Keratinocyte (primary cell): ENCODE measurements around the gene ATXN7. TPM values are rescaled to one million over a fixed set of nuclear protein-coding genes. Genes with fewer than 3 reads are reported as not detected.

ENCODE experiments used
- DNase-seq: peaks from one replicate; pipeline ENCODE4 v3.0.0-alpha.2; 2011; ENCODE audit warnings: low read depth, missing footprints, low spot score
- FAIRE-seq: peaks from 2 replicates; lab custom pipeline; 2011; peaks lifted over from hg19 to GRCh38; lab: Jason Lieb, UNC
- H2AFZ ChIP-seq: 2 replicates; pipeline ENCODE4 v1.6.0; 2012; ENCODE audit warnings: low read length, control low read depth, inconsistent platforms; ENCODE audit not compliant: control insufficient read depth
- H3K27ac ChIP-seq: 2 replicates; pipeline ENCODE4 v1.5.1; 2011; ENCODE audit warnings: low read length; ENCODE audit not compliant: control insufficient read depth, insufficient read depth
- H3K27me3 ChIP-seq: 3 replicates; pipeline ENCODE4 v1.6.0; 2011; ENCODE audit warnings: low read length; ENCODE audit not compliant: control insufficient read depth, insufficient read depth; ENCODE audit errors: extremely low read depth
- H3K36me3 ChIP-seq, 2 experiments: 2 replicates in 1 of 2; 3 replicates in 1 of 2; pipeline ENCODE4 v1.5.1; 2011; ENCODE audit warnings: low read length in 2 of 2, mild to moderate bottlenecking in 1 of 2; ENCODE audit not compliant: control insufficient read depth in 2 of 2, insufficient read depth in 2 of 2; ENCODE audit errors: extremely low read depth in 1 of 2
- H3K4me1 ChIP-seq: 3 replicates; pipeline ENCODE4 v1.5.1; 2011; ENCODE audit warnings: low read length; ENCODE audit not compliant: control insufficient read depth, insufficient read depth; ENCODE audit errors: extremely low read depth
- H3K4me2 ChIP-seq: 3 replicates; pipeline ENCODE4 v1.6.0; 2011; ENCODE audit warnings: low read depth, low read length; ENCODE audit not compliant: control insufficient read depth, insufficient read depth; ENCODE audit errors: extremely low read depth
- H3K4me3 ChIP-seq, 3 experiments: fragments of 200-600 bp in 1 of 3; sonication (generic) in 1 of 3; 2 replicates in 2 of 3; 3 replicates in 1 of 3; pipeline ENCODE4 v1.5.1; 2011 to 2016; ENCODE audit warnings: low read length in 3 of 3, mild to moderate bottlenecking in 3 of 3, control low read depth in 2 of 3, inconsistent platforms in 1 of 3, low read depth in 1 of 3, mixed read lengths in 1 of 3, mixed run types in 1 of 3, moderate library complexity in 1 of 3; ENCODE audit not compliant: control insufficient read depth in 2 of 3, insufficient read depth in 2 of 3; ENCODE audit errors: extremely low read depth in 1 of 3
- H3K79me2 ChIP-seq: 2 replicates; pipeline ENCODE4 v1.6.0; 2012; ENCODE audit warnings: low read length; ENCODE audit not compliant: control insufficient read depth, insufficient read depth
- H3K9ac ChIP-seq: 3 replicates; pipeline ENCODE4 v1.6.0; 2011; ENCODE audit warnings: low read length; ENCODE audit not compliant: control insufficient read depth, insufficient read depth; ENCODE audit errors: extremely low read depth
- H3K9me1 ChIP-seq: 3 replicates; pipeline ENCODE4 v1.6.0; 2011; ENCODE audit warnings: low read length; ENCODE audit not compliant: control insufficient read depth, insufficient read depth; ENCODE audit errors: extremely low read depth
- H3K9me3 ChIP-seq: 2 replicates; pipeline ENCODE4 v1.5.1; 2012; ENCODE audit warnings: low read depth, low read length; ENCODE audit not compliant: control insufficient read depth
- H4K20me1 ChIP-seq: 3 replicates; pipeline ENCODE4 v1.6.0; 2011; ENCODE audit warnings: low read length; ENCODE audit not compliant: control insufficient read depth, insufficient read depth; ENCODE audit errors: extremely low read depth
- EZH2 ChIP-seq: IDR thresholded peaks from one replicate; pipeline ENCODE4 v1.6.1; 2012; ENCODE audit warnings: inconsistent platforms, mild to moderate bottlenecking, low read length, moderate library complexity
- dilution Hi-C: fragments of 300-500 bp; cut with MboI; formaldehyde crosslinking; loops from one replicate; pipeline ENCODE4 v1.7.0; 2020; ENCODE audit warnings: low sequenced_read_pairs; ENCODE audit not compliant: extremely low pct_ligation_motif_present
- polyA plus RNA-seq, 5 experiments: library from polyadenylated mRNA; depleted of rRNA in 3 of 5; stranded (reverse) in 3 of 5; stranded (forward) in 1 of 5; unstranded in 1 of 5; fragments of >200 nt; gene quantifications; 1 replicate in 1 of 5; 2 replicates in 3 of 5; 3 replicates in 1 of 5; pipeline versions ENCODE4 v1.2.1 to v1.2.3, GENCODE V29; 2011 to 2012; ENCODE audit warnings: missing spikeins in 2 of 5, low read depth in 1 of 5, low replicate concordance in 1 of 5
- TF ChIP-seq, protein P1 (sequence below), 3 experiments: IDR thresholded peaks in 1 of 3; conservative IDR thresholded peaks in 1 of 3; optimal IDR thresholded peaks in 1 of 3; 2 replicates in 2 of 3; 3 replicates in 1 of 3; pipeline versions ENCODE3 to v1.5.1; 2011; ENCODE audit warnings: low read length in 3 of 3, mild to moderate bottlenecking in 3 of 3, moderate library complexity in 2 of 3, control low read depth in 1 of 3, inconsistent platforms in 1 of 3; ENCODE audit not compliant: insufficient read depth in 2 of 3; ENCODE audit errors: extremely low read depth in 1 of 3

Gene ATXN7
- polyA plus RNA-seq, 1 donor (not counting 4 experiments of a cell fraction or from before 2014, with no cell fraction given), result 8.8 TPM

DNA sequence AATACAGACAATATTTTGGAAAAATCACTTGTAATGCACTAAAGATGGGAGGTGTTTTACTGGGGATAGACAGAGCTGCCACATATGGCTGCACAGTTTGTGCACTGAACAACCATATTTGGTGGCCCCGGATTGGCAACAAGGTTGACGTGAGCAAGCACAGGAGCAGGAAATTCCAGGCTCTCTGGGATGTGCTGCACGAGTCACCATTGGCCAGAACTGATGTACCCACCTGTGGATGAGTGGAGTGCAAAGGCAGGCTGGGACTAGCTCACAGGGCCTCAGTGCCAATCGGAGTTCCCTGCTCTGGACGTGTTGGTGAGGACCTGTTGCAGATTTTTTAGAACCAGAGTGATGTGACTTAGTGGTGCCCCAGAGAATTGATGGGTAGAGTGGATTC lies 90.5 kb downstream of the ATXN7 start:
- TF ChIP-seq, protein P1, sequence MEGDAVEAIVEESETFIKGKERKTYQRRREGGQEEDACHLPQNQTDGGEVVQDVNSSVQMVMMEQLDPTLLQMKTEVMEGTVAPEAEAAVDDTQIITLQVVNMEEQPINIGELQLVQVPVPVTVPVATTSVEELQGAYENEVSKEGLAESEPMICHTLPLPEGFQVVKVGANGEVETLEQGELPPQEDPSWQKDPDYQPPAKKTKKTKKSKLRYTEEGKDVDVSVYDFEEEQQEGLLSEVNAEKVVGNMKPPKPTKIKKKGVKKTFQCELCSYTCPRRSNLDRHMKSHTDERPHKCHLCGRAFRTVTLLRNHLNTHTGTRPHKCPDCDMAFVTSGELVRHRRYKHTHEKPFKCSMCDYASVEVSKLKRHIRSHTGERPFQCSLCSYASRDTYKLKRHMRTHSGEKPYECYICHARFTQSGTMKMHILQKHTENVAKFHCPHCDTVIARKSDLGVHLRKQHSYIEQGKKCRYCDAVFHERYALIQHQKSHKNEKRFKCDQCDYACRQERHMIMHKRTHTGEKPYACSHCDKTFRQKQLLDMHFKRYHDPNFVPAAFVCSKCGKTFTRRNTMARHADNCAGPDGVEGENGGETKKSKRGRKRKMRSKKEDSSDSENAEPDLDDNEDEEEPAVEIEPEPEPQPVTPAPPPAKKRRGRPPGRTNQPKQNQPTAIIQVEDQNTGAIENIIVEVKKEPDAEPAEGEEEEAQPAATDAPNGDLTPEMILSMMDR (optimal IDR thresholded peaks at IDR 0.05 in 1 of 3, IDR thresholded peaks at IDR 0.05 in 1 of 3, conservative IDR thresholded peaks at IDR 0.05 in 1 of 3; ENCODE audit: extremely low read depth in 1 of 3, insufficient read depth in 2 of 3, low read length in 3 of 3), result no peak
- no peak for TF ChIP-seq EZH2
- H3K9me1 ChIP-seq, result no peaks in the 10 kb centered on the region
- no peak overlapping the region for H3K4me3 ChIP-seq
- peak overlapping the region; percentile 11 for H3K27ac ChIP-seq
- FAIRE-seq, result peak; percentile 99
- dilution Hi-C loops, result no loop called here
- no peaks in the 10 kb centered on the region for H3K27me3 ChIP-seq
- peak; percentile 45 for DNase-seq
- H3K4me2 ChIP-seq, result peak overlapping the region; percentile 50
- peaks cover 0 to 5% of the 10 kb centered on the region in 2 experiments for H3K36me3 ChIP-seq
- H4K20me1 ChIP-seq, result no peaks in the 10 kb centered on the region
- H3K4me1 ChIP-seq, result peaks cover 10% of the 10 kb centered on the region
- H2AFZ ChIP-seq, result no peak overlapping the region
- no peaks in the 10 kb centered on the region for H3K9me3 ChIP-seq
- H3K79me2 ChIP-seq, result peaks cover 33% of the 10 kb centered on the region
- H3K9ac ChIP-seq, result no peak overlapping the region

GRCh38 chr3:63955036-63955650 lies 91.5 kb downstream of the ATXN7 start:
- H3K4me1 ChIP-seq, result peaks cover 14% of the 10 kb centered on the region
- peaks cover 37% of the 10 kb centered on the region for H3K79me2 ChIP-seq
- no peaks in the 10 kb centered on the region for H3K9me1 ChIP-seq
- no peak for DNase-seq
- no peak overlapping the region for H3K4me3 ChIP-seq
- H2AFZ ChIP-seq, result no peak overlapping the region
- peaks cover 0 to 5% of the 10 kb centered on the region in 2 experiments for H3K36me3 ChIP-seq
- FAIRE-seq, result no peak
- no peak for TF ChIP-seq EZH2
- TF ChIP-seq, protein P1 (optimal IDR thresholded peaks at IDR 0.05 in 1 of 3, IDR thresholded peaks at IDR 0.05 in 1 of 3, conservative IDR thresholded peaks at IDR 0.05 in 1 of 3; ENCODE audit: extremely low read depth in 1 of 3, insufficient read depth in 2 of 3, low read length in 3 of 3), result no peak
- H3K4me2 ChIP-seq, result no peak overlapping the region
- H3K9ac ChIP-seq, result no peak overlapping the region
- dilution Hi-C loops, result no loop called here
- H4K20me1 ChIP-seq, result no peaks in the 10 kb centered on the region
- H3K27me3 ChIP-seq, result no peaks in the 10 kb centered on the region
- no peak overlapping the region for H3K27ac ChIP-seq
- H3K9me3 ChIP-seq, result no peaks in the 10 kb centered on the region
